AG09309 (cell line): ENCODE data around the gene TTC31.

Experiments used
- DNase-seq: peaks from one replicate; pipeline ENCODE4 v3.0.0-alpha.2; 2010; ENCODE audit warnings: low read depth
- H3K4me3 ChIP-seq: 2 replicates; pipeline ENCODE4 v1.5.1; 2011; ENCODE audit warnings: mild to moderate bottlenecking, low read depth, low read length, moderate library complexity; ENCODE audit not compliant: control insufficient read depth
- CTCF ChIP-seq: IDR thresholded peaks from 2 replicates; pipeline ENCODE4 v1.5.1; 2011; ENCODE audit warnings: mild to moderate bottlenecking, low read depth, low read length, inconsistent platforms; ENCODE audit not compliant: insufficient read depth, control insufficient read depth; ENCODE audit errors: missing control alignments

TTC31 gene

GRCh38 chr2:74536166-74536950, 53.5 kb downstream of the TTC31 start:
- DNase-seq = no peak
- no peak for TF ChIP-seq CTCF
- no peak overlapping the region for H3K4me3 ChIP-seq

- DNase-seq = no peak
- TF ChIP-seq CTCF = no peak
- H3K4me3 ChIP-seq = no peak overlapping the region
These were observed 54.3 kb downstream of the TTC31 start for GRCh38 chr2:74537140-74537539.

GRCh38 chr2:74538881-74539339, 56.0 kb downstream of the TTC31 start:
- no peak for TF ChIP-seq CTCF
- H3K4me3 ChIP-seq = no peak overlapping the region
- no peak for DNase-seq

- no peak for TF ChIP-seq CTCF
- no peak for DNase-seq
- no peak overlapping the region for H3K4me3 ChIP-seq
These were observed 57.4 kb downstream of the TTC31 start for GRCh38 chr2:74540291-74540690.

- no peak overlapping the region for H3K4me3 ChIP-seq
- TF ChIP-seq CTCF = no peak
- DNase-seq = no peak
These were observed 60.1 kb downstream of the TTC31 start for GRCh38 chr2:74542978-74543377.
